Epithelial cell of proximal tubule (primary cell): ENCODE data around the gene CD59. TPM values are rescaled to one million over a fixed set of nuclear protein-coding genes. Genes with fewer than 3 reads are reported as not detected.

Experiments used
- DNase-seq: peaks from one replicate; pipeline ENCODE4 v3.0.0-alpha.2; 2011; ENCODE audit warnings: low read depth
- H3K4me3 ChIP-seq: 2 replicates; pipeline ENCODE4 v1.5.1; 2011; ENCODE audit warnings: low read depth, mild to moderate bottlenecking, low read length
- total RNA-seq: library from RNA; depleted of rRNA; stranded (reverse); fragments of >200 nt; gene quantifications from 2 replicates; pipeline ENCODE4 v1.2.3, GENCODE V29; 2015
- TF ChIP-seq, protein P1 (sequence below): conservative IDR thresholded peaks from 2 replicates; pipeline ENCODE4 v1.5.1; 2012; ENCODE audit warnings: low read depth, mild to moderate bottlenecking, low read length

CD59 gene
- total RNA-seq, 1 donor from 2014 or later = 615 TPM

DNA sequence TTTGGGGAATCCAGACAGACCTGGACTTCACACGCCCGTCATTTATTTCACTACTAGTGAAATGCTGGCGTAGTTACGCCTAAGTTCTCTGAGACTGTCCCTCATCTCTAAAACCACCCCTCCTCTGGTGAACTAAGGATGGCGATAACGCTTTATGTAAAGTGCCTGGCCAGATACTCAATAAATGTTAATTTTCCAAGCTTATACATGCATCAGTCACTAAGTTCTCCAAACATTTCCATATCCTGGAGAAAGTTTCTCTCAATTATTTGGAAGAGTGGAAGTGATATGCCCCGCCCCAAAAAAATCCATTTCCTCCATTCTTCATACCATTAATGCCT, 39.2 kb upstream of the CD59 start:
- DNase-seq = no peak
- TF ChIP-seq, protein P1, sequence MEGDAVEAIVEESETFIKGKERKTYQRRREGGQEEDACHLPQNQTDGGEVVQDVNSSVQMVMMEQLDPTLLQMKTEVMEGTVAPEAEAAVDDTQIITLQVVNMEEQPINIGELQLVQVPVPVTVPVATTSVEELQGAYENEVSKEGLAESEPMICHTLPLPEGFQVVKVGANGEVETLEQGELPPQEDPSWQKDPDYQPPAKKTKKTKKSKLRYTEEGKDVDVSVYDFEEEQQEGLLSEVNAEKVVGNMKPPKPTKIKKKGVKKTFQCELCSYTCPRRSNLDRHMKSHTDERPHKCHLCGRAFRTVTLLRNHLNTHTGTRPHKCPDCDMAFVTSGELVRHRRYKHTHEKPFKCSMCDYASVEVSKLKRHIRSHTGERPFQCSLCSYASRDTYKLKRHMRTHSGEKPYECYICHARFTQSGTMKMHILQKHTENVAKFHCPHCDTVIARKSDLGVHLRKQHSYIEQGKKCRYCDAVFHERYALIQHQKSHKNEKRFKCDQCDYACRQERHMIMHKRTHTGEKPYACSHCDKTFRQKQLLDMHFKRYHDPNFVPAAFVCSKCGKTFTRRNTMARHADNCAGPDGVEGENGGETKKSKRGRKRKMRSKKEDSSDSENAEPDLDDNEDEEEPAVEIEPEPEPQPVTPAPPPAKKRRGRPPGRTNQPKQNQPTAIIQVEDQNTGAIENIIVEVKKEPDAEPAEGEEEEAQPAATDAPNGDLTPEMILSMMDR = no peak
- peak overlapping the region; percentile 73 for H3K4me3 ChIP-seq

DNA sequence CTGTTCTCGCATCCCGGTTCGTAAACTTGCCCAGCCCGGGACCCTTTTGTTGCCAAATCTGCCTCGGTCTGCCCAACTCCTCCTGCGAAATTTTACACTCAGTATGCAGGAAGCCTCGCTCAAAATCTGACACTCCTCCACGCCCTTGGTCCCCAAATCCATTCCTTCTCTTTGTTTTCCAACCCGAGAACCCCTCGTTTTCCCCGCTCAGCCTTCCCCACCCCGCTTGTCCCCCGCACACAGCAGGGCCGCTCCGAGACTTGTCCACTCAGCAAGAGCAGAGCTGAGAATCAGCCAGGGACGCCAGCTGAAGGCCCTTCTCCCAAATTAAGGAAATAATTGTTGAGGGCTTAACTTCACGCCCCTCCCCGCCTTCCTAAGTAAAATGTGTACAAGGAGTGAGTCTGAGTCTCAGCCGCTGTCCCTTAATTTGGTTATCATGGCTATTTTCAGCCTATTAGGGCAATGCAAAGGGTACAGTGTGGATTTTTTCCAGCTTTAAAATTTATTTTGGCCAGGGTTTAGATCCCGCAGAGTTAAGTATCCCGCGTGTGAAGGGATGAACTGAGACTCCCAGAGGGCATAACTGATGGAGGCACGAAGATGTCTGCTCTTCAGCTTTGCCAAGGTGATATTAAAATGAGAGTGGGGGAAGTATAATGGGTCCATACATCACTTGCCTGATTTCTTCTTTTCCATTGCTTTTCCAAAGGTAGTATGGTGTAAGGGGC, 38.7 kb upstream of the CD59 start:
- DNase-seq = no peak

DNA sequence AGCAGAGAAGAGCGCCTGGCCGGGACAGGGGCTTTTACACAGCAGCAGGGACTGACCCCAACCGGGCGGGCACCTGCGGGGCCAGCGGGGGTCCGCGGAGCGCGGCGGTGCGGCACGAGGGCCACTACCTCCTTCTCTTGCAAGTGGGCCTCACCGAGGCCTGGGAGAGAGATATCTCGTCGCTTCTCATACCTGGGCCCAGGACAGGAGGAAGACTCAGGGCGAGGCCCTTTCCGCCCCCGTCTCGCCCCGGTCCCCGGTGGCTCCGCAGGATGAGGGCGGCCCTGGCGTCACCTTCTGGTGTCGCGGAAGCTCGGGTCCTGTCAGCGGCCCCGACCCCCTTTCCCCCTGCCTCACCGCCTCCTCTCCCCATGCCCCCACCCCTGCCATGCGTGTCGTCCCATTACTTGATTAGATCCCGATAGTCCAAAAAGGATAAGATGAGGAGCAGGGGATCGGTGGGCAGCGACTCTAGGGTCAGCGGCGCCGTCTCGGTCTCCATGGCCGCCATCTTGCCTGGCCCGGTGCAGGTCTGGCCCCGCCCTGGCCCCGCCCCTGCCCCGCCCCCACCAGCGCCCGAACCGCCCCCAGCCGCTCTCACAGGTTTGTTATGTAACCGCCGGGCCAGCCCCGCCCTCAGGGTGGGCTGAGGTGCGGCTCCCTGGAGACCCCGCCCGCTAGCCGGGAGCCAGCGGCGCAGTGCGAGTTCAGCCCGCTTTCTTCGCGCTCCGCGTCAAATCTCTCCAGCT, 37.9 kb upstream of the CD59 start, which contains the start of gene FBXO3:
TSS of gene FBXO3 (minus strand) at position 534 of the 749 bp plus-strand sequence. CDS start at position 511, 23 bp downstream.
- peak within 1 kb of the TSS; percentile 73 for H3K4me3 ChIP-seq

More for the DNA sequence above, 38.7 kb upstream of the CD59 start:
- TF ChIP-seq, protein P1 = no peak
- H3K4me3 ChIP-seq = peak overlapping the region; percentile 73

DNA sequence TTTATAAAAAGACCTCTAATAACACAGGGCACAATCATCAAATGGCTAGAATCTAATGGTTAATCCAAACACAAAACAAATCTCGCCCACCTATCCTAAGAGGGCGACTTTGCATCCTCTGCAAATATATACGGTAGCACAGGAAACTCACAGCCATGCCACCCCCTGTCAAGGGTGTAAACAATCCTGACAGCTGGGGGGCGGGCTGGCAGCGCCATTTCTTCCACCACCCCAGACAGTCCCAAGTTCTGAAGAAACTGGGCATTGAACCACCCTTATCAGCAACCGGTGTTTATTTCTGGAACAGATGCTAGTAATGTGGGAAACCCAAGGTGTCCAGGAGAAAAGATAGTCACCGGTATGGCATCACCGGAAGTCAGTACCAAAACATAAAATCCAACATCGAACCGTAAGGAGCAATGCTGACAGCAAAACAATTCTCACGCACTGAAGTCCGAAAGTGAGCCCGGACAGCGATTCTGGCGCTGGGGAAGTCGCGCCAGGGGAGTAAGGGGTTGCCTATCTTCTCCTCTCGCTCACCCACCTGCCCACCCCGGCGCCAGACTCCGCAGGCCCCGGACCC, 37.3 kb upstream of the CD59 start:
- TF ChIP-seq, protein P1 = no peak
- no peak for DNase-seq

More for the DNA sequence above, 37.9 kb upstream of the CD59 start, which contains the start of gene FBXO3:
- TF ChIP-seq, protein P1 = no peak
- DNase-seq = no peak

DNA sequence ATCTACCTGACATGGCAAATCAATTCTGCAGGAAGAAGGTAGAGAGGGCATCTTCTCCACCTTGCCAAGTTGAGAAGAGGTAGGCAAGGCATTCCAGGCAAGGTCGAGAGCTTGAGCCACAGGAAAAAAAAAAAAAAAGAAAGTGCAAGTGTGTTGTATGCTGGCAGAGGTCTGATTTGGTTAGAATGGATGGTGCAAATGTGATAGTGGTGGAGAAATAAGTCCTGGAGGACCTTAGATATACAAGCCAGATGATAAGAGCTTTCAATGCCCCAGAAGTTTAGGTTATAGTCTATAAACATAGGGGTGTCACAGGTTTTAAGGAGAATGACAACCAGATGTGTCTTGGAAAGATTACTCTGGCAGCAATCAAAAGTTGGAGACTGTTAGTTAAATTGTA, 36.6 kb upstream of the CD59 start:
- no peak for DNase-seq
- no peak overlapping the region for H3K4me3 ChIP-seq
- TF ChIP-seq, protein P1 = no peak

More for the DNA sequence above, 37.3 kb upstream of the CD59 start:
- peak overlapping the region; percentile 73 for H3K4me3 ChIP-seq

DNA sequence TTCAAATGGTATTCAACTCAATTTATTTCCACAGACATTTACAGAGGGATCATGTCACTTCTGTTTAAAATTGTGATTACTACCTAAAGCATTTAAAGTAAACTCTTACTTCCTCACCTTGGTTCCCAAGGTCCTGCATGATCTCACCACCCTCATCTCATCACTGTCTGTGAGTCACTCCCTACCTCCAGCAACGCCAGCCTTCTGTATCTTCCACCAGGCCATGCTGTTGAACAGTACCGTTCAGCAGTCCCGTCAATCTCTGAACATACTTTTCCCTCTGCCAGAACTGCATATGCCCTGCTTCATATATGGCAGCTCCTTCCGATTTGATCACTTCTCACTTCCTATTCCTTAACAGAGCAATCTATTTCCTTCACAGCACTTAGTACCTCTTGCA, 36.1 kb upstream of the CD59 start:
- TF ChIP-seq, protein P1 = peak; percentile 4
- no peak for DNase-seq
- H3K4me3 ChIP-seq = no peak overlapping the region
